ENCODE measurements around the gene CERS6. TPM values are rescaled to one million over a fixed set of nuclear protein-coding genes. Genes with fewer than 3 reads are reported as not detected.

CERS6 gene
- total RNA-seq, 1 experiment from 2014 or later = 17.3 TPM

GRCh38 chr2:168626647-168627046, 170.6 kb downstream of the CERS6 start:
- no peaks in the 10 kb centered on the region for H3K9me3 Mint-ChIP-seq
- POLR2A ChIA-PET = interaction anchor here (0.6 kb wide), 1 partner anchor 21 kb away, joined by 3 read pairs; no protein-coding TSS in a partner anchor
- no peaks in the 10 kb centered on the region for H3K36me3 Mint-ChIP-seq
- no peak overlapping the region for H3K4me3 Mint-ChIP-seq
- peaks cover 49% of the 10 kb centered on the region for H3K4me1 Mint-ChIP-seq
- CTCF ChIA-PET = no interaction called here
- H3K27ac Mint-ChIP-seq = no peak overlapping the region
- no peaks in the 10 kb centered on the region for H3K27me3 Mint-ChIP-seq (ENCODE audit: low read depth)
- ATAC-seq = peak; percentile 84
- no peak for DNase-seq (ENCODE audit: low spot score)
- no peak for TF ChIP-seq CREB1 (CRISPR knock-in tag; IDR thresholded peaks at IDR 0.05)

DNA sequence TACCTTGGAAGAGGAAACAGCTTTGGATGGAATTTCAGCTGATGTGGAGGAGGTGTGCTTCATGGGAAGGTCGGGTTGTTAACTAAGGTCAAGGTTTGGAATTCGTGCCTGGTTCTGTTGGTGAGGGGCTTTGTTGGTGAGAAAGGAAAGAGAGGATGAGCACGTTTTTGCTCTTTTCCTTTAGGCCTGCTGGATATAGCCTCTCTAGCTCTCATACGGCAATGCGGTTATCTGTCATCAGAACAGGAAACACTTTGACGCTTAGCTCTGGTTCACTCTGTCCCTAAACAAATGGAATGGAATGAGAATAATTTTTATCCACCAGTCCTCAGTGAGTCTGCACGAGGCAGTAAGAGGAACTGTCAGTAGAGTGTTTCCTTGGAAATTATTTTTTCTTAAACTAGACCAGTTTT, 176.6 kb downstream of the CERS6 start:
- H3K4me3 Mint-ChIP-seq = no peak overlapping the region
- H3K4me1 Mint-ChIP-seq = peaks cover 40% of the 10 kb centered on the region
- H3K9me3 Mint-ChIP-seq = no peaks in the 10 kb centered on the region
- no peaks in the 10 kb centered on the region for H3K27me3 Mint-ChIP-seq (ENCODE audit: low read depth)
- no peak overlapping the region for H3K27ac Mint-ChIP-seq
- DNase-seq (ENCODE audit: low spot score) (no peak), ATAC-seq (peak; percentile 38)
- ChIA-PET POLR2A (no interaction called here), CTCF (no interaction called here)
- no peaks in the 10 kb centered on the region for H3K36me3 Mint-ChIP-seq
- TF ChIP-seq HMGXB4 (CRISPR knock-in tag; IDR thresholded peaks at IDR 0.05) = no peak

DNA sequence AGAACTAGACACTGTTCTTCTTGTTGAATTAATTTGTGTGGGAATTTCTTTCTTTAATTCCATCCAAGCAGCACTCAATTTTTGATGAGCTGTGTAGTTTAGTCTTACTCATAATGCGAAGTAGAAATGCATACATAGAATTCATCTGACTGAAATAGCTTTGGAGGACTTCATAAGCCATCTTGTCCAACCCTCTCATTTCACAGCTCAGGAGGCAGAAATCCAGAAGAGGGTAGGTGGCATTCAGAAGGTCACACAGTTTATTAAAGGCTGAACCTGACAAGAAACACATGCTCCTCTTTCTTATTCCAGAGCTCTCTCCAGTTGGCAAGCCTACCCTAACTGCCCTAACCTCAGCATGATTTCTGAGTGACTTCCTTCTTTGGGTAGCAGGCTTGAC, 177.1 kb downstream of the CERS6 start:
- Mint-ChIP-seq H3K9me3 (no peaks in the 10 kb centered on the region), H3K4me1 (peaks cover 35% of the 10 kb centered on the region), H3K4me3 (no peak overlapping the region), H3K27me3 (ENCODE audit: low read depth) (no peaks in the 10 kb centered on the region), H3K36me3 (no peaks in the 10 kb centered on the region), H3K27ac (no peak overlapping the region)
- no peak for TF ChIP-seq RORB (CRISPR knock-in tag; IDR thresholded peaks at IDR 0.05)
- TF ChIP-seq ZNF219 (CRISPR knock-in tag; IDR thresholded peaks at IDR 0.05; ENCODE audit: borderline replicate concordance) = no peak
- TF ChIP-seq, protein P1, sequence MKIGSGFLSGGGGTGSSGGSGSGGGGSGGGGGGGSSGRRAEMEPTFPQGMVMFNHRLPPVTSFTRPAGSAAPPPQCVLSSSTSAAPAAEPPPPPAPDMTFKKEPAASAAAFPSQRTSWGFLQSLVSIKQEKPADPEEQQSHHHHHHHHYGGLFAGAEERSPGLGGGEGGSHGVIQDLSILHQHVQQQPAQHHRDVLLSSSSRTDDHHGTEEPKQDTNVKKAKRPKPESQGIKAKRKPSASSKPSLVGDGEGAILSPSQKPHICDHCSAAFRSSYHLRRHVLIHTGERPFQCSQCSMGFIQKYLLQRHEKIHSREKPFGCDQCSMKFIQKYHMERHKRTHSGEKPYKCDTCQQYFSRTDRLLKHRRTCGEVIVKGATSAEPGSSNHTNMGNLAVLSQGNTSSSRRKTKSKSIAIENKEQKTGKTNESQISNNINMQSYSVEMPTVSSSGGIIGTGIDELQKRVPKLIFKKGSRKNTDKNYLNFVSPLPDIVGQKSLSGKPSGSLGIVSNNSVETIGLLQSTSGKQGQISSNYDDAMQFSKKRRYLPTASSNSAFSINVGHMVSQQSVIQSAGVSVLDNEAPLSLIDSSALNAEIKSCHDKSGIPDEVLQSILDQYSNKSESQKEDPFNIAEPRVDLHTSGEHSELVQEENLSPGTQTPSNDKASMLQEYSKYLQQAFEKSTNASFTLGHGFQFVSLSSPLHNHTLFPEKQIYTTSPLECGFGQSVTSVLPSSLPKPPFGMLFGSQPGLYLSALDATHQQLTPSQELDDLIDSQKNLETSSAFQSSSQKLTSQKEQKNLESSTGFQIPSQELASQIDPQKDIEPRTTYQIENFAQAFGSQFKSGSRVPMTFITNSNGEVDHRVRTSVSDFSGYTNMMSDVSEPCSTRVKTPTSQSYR (CRISPR knock-in tag; IDR thresholded peaks at IDR 0.05) = no peak
- TF ChIP-seq, protein P2, sequence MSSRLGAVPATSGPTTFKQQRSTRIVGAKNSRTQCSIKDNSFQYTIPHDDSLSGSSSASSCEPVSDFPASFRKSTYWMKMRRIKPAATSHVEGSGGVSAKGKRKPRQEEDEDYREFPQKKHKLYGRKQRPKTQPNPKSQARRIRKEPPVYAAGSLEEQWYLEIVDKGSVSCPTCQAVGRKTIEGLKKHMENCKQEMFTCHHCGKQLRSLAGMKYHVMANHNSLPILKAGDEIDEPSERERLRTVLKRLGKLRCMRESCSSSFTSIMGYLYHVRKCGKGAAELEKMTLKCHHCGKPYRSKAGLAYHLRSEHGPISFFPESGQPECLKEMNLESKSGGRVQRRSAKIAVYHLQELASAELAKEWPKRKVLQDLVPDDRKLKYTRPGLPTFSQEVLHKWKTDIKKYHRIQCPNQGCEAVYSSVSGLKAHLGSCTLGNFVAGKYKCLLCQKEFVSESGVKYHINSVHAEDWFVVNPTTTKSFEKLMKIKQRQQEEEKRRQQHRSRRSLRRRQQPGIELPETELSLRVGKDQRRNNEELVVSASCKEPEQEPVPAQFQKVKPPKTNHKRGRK (CRISPR knock-in tag; IDR thresholded peaks at IDR 0.05; ENCODE audit: borderline replicate concordance) = no peak
- TF ChIP-seq NFATC4 (CRISPR knock-in tag; IDR thresholded peaks at IDR 0.05) = no peak
- no peak for TF ChIP-seq OVOL2 (CRISPR knock-in tag; IDR thresholded peaks at IDR 0.05; ENCODE audit: borderline replicate concordance)
- TF ChIP-seq, protein P3, sequence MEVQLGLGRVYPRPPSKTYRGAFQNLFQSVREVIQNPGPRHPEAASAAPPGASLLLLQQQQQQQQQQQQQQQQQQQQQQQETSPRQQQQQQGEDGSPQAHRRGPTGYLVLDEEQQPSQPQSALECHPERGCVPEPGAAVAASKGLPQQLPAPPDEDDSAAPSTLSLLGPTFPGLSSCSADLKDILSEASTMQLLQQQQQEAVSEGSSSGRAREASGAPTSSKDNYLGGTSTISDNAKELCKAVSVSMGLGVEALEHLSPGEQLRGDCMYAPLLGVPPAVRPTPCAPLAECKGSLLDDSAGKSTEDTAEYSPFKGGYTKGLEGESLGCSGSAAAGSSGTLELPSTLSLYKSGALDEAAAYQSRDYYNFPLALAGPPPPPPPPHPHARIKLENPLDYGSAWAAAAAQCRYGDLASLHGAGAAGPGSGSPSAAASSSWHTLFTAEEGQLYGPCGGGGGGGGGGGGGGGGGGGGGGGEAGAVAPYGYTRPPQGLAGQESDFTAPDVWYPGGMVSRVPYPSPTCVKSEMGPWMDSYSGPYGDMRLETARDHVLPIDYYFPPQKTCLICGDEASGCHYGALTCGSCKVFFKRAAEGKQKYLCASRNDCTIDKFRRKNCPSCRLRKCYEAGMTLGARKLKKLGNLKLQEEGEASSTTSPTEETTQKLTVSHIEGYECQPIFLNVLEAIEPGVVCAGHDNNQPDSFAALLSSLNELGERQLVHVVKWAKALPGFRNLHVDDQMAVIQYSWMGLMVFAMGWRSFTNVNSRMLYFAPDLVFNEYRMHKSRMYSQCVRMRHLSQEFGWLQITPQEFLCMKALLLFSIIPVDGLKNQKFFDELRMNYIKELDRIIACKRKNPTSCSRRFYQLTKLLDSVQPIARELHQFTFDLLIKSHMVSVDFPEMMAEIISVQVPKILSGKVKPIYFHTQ (CRISPR knock-in tag; IDR thresholded peaks at IDR 0.05) = no peak
- TF ChIP-seq ATF6 (CRISPR knock-in tag; IDR thresholded peaks at IDR 0.05) = no peak
- TF ChIP-seq PRRX2 (CRISPR knock-in tag; IDR thresholded peaks at IDR 0.05) = no peak
- no peak for TF ChIP-seq ETV6 (CRISPR knock-in tag; IDR thresholded peaks at IDR 0.05)
- no peak for TF ChIP-seq IRF2 (CRISPR knock-in tag; IDR thresholded peaks at IDR 0.05; ENCODE audit: borderline replicate concordance, low read depth)
- TF ChIP-seq TP53 (CRISPR knock-in tag; IDR thresholded peaks at IDR 0.05) = no peak
- TF ChIP-seq JAZF1 (CRISPR knock-in tag; IDR thresholded peaks at IDR 0.05) = no peak
- no peak for TF ChIP-seq NFE2L1 (CRISPR knock-in tag; IDR thresholded peaks at IDR 0.05)
- TF ChIP-seq GABPB1 (CRISPR knock-in tag; IDR thresholded peaks at IDR 0.05) = no peak
- no peak for TF ChIP-seq ZMAT4 (CRISPR knock-in tag; IDR thresholded peaks at IDR 0.05)
- TF ChIP-seq, protein P4, sequence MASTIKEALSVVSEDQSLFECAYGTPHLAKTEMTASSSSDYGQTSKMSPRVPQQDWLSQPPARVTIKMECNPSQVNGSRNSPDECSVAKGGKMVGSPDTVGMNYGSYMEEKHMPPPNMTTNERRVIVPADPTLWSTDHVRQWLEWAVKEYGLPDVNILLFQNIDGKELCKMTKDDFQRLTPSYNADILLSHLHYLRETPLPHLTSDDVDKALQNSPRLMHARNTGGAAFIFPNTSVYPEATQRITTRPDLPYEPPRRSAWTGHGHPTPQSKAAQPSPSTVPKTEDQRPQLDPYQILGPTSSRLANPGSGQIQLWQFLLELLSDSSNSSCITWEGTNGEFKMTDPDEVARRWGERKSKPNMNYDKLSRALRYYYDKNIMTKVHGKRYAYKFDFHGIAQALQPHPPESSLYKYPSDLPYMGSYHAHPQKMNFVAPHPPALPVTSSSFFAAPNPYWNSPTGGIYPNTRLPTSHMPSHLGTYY (CRISPR knock-in tag; IDR thresholded peaks at IDR 0.05) = no peak
- CTCF ChIA-PET = interaction anchor here (0.6 kb wide), 1 partner anchor 19 kb away, joined by 3 read pairs; no protein-coding TSS in a partner anchor
- ATAC-seq (no peak), DNase-seq (ENCODE audit: low spot score) (no peak)
- POLR2A ChIA-PET = interaction anchor here (0.6 kb wide), 1 partner anchor 88 kb away, joined by 5 read pairs; no protein-coding TSS in a partner anchor

Data from WTC11 (cell line).